ENCODE results near the gene CITED1.

Gene CITED1

DNA sequence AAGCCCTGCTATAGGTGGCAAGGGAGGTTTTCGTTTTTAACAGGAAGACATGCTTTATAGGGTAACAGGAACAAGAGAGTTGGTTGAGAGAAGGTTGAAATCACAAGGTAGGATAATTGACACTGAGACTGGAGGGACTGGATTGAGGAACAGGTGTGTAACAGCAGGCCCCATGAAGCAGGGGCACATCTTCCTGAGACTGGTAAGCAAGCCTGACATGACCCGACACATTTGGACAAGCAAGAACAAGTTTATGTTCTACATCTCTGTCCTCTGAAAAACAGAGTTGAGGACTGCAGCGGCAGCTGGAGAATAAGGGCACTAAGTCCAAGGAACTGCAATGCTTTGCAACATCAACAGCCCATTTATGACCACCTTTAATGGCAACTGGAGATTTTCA, 33.9 kb downstream of the CITED1 start:
- no peak for DNase-seq (ENCODE audit: low read depth in 1 of 2, low spot score in 1 of 2)

DNA sequence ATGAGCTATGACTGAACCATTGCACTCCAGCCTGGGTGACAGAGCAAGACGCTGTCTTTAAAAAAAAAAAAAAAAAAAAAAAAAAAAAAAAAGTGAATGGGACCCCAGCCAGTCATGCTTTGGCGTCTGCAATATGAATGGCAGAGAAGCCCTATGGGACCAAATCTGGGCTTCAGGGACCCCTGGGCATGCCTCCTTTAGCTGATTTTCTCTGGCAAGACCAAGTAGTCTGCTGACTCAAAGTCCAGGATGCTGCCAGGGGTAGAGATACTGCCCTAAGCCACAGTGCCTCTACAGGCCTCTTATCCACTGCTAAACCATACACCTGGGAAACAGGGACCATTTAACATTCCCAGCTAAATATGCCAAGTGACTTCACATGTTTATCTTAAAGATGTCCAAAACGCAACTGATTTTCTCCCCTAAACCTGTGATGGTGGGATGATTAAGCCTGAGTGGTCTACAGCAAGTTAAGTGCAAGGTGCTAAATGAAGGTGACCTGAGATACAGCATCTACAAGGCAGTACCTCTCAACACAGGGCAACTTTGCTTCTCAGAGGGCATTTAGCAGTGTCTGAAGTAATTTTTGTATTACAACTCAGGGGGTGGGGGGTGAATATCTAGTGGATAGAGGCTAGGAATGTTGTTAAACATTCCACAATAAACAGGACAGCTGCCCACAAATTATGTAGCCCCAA, 34.5 kb downstream of the CITED1 start:
- DNase-seq (ENCODE audit: low read depth in 1 of 2, low spot score in 1 of 2) = no peak

DNA sequence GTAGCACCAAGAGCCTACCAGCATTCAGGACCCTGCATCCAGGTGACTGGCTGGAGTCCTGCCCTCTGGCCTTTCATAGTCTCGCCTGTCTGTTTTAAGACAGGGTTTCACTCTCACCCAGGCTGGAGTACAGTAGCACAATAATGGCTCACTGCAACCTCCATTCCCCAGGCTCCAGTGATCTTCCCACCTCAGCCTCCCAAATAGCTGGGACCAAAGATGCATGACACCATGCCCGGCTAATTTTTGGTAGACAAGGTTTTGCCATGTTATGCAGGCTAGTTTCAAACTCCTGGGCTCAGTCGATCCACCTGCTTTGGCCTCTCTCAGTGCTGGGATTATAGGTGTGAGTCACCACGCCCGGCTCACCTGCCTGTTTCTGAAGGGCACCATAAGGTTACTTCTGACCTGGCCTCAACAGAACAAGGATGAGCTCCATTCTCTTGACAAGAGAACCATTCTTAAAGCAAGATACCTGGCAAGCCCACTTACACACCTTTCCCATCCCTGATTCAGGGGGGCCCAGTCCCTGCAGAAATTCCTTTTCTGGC, 35.3 kb downstream of the CITED1 start:
- DNase-seq (ENCODE audit: low read depth in 1 of 2, low spot score in 1 of 2) = no peak

DNA sequence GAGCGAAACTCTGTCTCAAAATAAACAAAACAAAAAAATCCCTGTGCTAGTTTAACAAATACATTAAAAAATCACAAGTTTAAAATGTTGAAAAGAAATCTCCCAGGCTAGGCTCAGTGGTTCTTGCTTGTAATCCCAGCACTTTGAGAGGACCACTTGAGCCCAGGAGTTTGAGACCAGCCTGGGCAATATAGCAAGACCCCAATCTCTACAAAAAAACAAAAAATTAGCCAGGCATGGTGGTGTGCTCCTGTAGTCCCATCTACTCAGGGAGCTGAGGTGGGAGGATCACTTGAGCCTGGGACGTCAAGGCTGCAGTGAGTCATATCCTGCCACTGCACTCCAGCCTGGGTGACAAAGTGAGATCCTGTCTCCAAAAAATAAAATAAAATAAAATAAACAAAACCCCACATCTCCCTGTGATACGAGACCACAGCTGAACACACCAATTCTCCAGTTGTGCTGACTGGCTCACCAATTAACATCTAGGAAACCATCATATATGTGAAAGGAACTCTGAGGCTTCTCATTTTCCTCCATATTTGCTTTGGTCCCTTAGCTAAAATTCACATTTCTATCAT, 36.0 kb downstream of the CITED1 start:
- no peak for DNase-seq (ENCODE audit: low read depth in 1 of 2, low spot score in 1 of 2)

DNA sequence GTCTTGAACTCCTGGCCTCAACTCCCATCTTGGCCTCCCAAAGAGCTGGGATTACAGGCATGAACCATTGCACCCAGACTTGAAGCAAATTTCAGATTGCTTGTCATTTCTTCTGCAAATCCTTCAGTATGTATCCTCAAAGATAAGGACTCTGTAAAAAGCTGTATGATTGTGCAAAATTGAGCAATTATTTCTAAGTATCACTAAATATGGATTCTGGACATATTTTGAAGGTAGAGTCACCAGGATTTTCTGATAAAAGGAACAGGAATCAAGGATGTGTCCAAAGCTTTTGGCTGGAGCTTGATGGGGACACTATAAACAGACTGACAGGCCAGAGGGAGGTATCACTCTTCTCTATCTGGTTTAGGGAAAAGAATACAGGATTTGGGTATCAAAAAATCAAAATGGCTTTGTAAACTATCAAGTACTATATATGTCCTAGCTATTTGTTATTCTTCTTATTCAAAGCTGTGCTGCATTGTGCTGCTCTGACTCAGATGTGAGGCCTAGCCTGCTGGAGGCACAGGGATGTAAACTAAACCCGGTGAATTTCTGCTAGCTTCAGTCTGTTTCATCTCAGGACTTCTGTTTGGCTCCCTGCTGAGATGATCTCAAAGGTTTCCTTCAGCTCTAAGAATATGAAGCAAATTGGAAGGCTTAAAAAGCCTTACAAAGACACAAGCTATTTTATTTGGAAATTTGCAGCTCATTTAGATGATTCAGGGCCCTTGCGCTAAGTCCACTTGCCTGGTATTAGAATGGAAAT, 36.9 kb downstream of the CITED1 start:
- DNase-seq (ENCODE audit: low read depth in 1 of 2, low spot score in 1 of 2) = no peak

DNA sequence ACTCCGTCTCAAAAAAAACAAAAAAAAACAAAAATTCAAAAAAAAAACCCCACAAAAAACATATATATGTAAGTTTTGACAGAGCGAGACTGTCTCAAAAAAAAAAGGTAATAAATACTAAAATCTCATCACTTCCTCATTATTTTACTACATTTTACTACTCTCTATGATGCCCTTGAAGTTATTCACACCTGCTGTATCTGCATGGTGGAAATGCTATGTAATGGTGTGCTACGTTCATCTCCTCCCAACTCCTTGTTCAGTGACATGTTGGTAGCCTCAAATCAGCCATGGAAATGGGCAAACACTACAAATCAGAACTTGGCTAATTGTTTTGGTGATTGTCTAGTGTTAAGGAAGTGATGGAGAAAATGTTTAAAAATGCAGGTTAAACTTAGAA, 40.5 kb downstream of the CITED1 start:
- DNase-seq (ENCODE audit: low read depth in 1 of 2, low spot score in 1 of 2) = no peak

DNA sequence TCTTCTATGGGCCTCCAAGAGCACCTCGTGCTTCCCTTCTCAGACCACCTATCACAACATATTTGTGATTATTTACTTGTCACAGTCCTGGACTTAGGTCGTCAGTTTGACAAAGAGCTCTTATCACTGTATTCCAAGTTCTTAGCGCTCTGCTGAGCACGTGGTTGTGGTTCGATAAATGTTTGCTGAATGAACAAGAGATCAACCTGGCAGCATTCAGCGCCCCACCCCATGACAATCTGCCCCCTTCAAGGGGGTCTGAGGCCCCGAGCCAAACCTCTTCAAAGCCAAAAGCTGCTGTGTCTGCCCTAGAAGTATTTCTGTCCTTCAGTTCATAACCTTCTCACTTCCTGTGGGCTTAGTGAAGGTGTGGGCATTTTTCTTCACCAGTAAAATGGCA, 43.6 kb downstream of the CITED1 start:
- DNase-seq (ENCODE audit: low read depth in 1 of 2, low spot score in 1 of 2) = no peak

DNA sequence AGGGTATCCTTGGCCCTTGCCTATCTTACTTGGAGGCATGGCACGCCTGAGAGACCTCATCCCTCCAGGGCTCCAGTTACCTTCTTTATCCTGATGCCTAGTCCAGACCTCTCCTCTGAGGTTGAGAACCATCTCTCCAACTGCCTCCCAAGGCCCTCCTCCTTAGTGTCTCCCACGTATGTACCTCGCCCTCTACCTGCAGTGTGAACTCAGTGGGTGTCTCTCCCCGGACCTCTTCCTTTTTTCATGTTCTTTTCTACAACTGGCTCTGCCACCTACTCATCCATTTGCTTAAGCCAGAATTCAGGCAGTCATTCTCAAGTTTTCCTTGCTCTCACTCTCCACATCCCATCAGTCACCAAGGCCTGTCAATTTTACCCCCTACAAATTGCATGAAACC, 45.3 kb downstream of the CITED1 start:
- no peak for DNase-seq (ENCODE audit: low read depth in 1 of 2, low spot score in 1 of 2)

DNA sequence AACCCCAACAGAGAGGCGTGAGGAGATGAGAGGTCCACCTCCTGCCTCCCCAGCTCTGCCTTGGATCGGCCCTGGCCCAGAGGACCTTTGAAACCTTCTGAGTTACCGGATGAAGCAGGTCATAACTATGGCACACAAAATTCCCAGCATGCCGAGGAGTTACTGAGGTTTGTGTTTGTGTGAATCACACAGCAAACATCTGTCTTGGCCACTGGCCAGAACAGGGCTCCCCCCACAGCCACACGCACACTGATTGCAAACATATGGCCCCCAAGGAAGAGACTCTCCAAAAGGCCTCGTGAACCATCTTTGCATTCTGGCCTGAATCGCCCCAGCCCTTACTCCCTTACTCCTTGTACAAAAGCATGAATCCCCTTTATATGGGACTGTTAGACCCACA, 47.5 kb downstream of the CITED1 start:
- no peak for DNase-seq (ENCODE audit: low read depth in 1 of 2, low spot score in 1 of 2)

DNA sequence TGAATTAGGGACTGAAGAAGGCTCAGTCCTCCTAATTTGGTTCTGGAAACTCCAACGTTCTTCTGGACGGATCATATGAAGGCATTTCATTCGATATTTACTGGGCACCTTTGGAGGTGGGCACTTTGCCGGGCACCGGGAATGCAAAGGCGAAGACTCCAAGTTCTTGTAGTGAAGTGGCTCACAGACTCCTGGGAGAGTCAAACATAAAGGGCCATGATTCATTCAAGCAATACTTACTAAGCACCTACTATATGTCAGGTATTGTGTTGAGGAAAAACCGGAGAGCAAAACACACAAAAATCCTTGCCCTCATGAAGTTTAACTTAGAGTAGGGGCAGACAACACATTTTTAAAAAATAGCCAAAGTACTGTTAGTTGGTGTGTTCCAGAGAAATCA, 49.9 kb downstream of the CITED1 start:
- no peak for DNase-seq (ENCODE audit: low read depth in 1 of 2, low spot score in 1 of 2)

DNA sequence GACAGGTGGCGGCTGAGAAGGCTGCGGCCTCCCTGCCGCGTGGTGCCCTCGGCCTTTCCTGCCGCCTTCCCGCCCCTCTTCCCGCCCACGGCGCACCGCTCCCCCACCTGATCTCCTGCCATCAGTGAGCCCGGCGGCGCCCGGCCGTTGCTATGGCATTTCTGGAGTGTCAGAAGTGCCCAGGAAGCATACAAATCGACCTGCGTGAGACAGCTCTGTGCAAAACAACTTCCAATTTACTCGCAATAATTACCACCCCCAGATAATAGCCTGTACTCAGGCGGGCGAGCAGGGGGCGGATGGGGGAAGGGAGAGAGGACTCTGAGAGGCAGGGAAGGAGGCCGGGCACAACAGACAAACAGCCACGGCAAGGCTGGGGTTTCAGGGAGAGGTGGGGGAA, 50.3 kb downstream of the CITED1 start:
- no peak for DNase-seq (ENCODE audit: low read depth in 1 of 2, low spot score in 1 of 2)

DNA sequence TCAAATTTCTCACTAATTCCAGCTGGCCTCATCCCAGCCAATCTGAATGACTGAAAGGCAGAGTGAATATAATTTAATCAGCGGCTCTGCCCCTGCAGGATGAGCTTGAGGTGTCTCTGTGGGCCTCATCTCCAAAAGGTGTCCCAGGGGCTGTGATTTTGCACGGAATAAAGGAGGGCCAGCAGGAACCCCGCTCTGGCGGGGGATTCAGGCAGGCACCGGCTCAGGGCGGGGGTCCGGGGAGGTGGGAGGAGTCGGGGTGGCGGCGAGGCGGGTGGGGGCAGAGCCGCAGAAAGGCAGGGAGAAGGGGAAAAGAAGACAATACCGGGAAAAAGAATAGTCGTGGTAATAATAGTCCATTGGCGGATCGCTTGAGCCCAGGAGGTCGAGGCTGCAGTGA, 50.9 kb downstream of the CITED1 start:
- DNase-seq (ENCODE audit: low read depth in 1 of 2, low spot score in 1 of 2) = no peak

DNA sequence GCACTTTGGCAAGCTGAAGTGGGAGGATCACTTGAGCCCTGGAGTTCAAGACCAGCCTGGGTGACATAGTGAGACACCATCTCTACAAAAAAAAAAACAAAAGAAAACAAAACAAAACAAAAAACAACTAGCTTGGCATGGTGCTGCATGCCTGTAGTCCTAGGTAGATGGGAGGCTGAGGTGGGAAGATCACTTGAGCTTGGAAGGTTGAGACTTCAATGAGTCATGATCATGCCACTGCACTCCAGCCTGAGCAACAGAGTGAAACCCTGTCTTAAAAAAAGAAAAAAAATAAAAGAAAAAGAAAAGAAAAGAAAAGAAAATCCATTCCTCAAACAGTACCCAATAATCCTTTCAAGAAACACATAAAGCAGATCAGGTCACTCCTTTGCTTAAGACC, 52.0 kb downstream of the CITED1 start:
- no peak for DNase-seq (ENCODE audit: low read depth in 1 of 2, low spot score in 1 of 2)

All from stimulated activated CD4-positive, alpha-beta T cell treated with anti-CD3 and anti-CD28 coated beads, Interleukin-15, amount 100 ng/mL, for 1 hour (primary cell).